GM21390 (cell line): Measurements from ENCODE around the gene GOLGA7B.

ENCODE experiments used
- ATAC-seq: cut with Tn5 transposase; IDR thresholded peaks from one replicate; pipeline ENCODE4 v1.9.1; 2021; ENCODE audit not compliant: unreplicated experiment

The GOLGA7B gene

GRCh38 chr10:97866524-97867219 lies 17.0 kb downstream of the GOLGA7B start:
- no peak for ATAC-seq

GRCh38 chr10:97867220-97867800 lies 17.7 kb downstream of the GOLGA7B start:
- ATAC-seq = no peak

- ATAC-seq = no peak
Measured at GRCh38 chr10:97868134-97868685, 18.6 kb downstream of the GOLGA7B start.

GRCh38 chr10:97869091-97870042 lies 19.7 kb downstream of the GOLGA7B start:
- ATAC-seq = peak; percentile 99

GRCh38 chr10:97870990-97871389 lies 21.3 kb downstream of the GOLGA7B start:
- no peak for ATAC-seq

GRCh38 chr10:97873569-97873968 lies 23.9 kb downstream of the GOLGA7B start:
- no peak for ATAC-seq

DNA sequence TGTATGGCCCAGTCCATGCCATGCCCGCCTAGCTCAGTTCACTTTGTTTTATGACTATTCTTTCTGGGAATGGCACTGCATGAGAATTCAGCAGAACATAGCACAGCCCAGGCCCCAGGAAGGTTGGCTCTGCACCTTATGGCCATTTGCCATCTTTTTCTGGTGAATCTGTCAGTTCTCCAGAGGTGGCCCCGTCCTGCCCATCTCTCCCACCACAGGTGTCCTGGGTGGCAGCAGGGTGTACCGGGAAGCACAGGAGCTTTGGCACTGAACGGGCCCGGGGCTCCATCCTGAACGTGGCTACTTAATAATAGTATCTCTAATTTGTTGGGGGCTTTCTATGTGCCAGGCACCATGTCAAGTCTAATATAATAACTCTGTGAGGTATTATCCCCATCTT lies 24.7 kb downstream of the GOLGA7B start:
- ATAC-seq = no peak

DNA sequence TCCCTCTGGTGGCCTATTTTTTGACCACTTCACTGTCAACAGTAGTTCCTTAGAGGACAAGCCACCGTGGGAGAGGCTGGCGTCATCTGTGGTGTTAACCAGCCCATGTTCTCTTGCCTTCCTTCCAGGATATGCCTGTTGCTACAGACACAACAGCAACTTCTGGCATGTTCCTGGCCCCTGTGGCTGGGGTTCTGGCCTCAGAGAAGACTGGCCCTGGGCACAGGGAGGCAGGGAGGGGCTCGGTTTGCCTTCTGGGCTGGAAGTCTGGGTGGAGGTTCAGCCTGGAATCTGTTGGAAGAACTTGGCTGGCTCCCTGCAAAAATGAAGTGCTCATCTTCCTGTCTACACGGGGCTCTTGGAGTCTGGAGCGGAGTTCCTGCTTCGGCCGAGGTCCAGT lies 25.7 kb downstream of the GOLGA7B start:
- ATAC-seq = no peak

DNA sequence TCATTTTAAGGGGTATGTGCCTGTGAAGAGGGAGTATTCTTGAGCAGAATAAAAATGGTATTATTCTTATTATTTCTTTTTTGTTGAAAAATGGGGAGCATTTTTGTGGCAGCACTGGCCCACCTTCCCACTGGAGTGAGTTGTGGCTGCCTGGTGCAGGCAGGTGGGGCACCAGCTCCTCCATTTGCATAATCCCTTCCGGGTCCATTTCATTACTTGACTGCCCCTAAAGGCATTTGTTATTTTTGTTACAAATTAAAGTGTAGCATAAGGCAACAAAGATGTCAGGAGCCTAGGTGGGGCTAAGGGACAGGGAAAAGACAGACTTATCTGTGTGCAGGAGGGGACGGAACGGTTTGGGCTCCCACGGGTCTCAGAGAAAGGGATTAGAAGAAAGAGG lies 26.8 kb downstream of the GOLGA7B start:
- ATAC-seq = no peak

DNA sequence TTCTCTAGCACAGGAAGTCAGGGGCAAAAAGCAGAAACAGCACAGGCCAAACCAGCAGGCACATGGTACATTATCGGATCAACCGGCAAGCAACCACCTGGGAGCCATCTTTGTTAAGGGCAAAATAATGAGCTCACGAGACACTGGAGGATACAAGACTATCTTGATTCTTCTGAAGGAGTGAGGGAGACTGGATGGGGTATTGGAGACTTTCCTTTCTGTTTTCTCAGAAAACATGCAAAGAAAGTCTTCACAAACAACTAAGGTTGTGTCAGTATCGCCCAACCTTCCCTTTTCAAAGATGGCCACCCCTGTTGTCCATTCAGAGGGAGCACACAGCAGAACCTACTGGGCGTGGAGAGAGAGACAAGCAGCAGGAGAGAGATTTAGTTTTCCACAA lies 29.6 kb downstream of the GOLGA7B start:
- no peak for ATAC-seq

DNA sequence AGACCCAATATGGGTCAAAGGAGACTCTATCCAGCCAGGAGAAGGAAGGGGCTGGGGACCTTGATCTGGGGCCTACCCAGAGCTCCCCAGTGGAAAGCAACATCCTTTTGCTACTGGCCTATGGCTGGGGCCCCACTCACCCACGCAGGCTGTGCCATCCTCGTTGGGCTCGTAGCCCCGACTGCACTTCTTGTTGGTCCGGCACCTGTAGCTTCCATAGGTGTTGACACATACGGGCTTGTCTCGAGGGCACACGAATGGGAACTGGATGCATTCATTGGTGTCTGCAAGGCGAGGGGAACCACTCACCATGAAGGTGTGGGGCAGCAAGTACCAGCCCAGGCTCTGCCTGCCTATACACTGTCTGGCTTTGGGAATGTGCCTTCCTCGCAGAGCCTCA lies 30.5 kb downstream of the GOLGA7B start:
- ATAC-seq = no peak

GRCh38 chr10:97882142-97883091 lies 32.8 kb downstream of the GOLGA7B start:
- ATAC-seq = no peak

DNA sequence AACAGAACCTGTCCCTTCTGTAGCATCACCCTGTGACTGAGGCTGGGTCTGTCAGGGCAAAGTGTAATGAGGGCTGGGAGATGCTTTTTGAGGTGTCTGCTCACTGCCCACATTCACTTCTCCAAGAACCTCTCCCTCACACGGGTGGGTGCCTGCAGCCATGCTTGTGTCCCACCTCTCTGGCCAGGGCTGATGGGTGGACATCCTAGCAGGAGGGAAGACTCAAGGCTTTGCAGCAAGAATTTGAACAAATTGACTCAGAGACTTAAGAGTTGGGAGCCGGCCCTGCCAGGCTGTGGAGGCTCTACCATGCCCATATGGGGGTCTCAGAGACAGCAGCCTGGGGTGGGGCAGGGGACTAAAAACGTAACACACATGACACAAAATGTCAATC lies 33.4 kb downstream of the GOLGA7B start:
- no peak for ATAC-seq

DNA sequence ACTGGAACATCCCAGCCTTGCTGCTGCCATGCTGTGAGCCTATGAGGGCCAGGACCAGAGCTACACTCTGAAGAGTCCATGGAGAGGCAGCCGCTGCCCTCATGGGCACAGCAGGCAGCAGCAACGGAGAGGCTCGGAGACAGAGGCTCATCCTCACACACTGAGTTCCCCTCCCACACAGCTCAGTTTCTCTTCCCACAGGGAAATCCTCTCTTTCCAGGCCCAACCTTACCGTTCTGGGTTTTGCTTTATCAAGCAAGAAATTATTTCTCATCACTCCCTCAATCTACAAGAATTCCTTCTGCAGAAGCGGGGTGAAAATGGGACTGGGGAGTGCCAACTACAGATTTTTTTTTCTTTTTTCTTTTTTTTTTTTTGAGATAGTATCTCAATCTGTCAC lies 36.6 kb downstream of the GOLGA7B start:
- no peak for ATAC-seq

- ATAC-seq = no peak
Measured at GRCh38 chr10:97887399-97887798, 37.8 kb downstream of the GOLGA7B start.

DNA sequence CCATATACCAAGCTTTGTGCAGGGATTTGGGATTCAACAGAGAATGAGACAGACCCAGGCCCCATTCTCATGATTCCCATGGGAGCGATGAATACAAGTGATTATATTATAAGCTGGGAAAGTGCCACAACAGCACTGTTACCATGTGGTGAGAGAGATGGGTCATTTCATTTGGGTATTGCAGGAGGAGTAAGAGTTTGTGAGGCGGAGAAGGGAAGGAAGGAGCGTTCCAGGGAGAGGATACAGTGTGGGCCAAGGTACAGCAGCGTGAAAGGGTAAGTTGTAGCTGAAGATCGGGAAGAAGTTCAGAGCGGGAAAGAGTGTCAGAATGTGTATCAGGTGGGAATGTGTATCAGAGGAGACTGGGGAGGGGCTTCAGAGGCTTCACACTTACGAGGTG lies 38.5 kb downstream of the GOLGA7B start:
- no peak for ATAC-seq

DNA sequence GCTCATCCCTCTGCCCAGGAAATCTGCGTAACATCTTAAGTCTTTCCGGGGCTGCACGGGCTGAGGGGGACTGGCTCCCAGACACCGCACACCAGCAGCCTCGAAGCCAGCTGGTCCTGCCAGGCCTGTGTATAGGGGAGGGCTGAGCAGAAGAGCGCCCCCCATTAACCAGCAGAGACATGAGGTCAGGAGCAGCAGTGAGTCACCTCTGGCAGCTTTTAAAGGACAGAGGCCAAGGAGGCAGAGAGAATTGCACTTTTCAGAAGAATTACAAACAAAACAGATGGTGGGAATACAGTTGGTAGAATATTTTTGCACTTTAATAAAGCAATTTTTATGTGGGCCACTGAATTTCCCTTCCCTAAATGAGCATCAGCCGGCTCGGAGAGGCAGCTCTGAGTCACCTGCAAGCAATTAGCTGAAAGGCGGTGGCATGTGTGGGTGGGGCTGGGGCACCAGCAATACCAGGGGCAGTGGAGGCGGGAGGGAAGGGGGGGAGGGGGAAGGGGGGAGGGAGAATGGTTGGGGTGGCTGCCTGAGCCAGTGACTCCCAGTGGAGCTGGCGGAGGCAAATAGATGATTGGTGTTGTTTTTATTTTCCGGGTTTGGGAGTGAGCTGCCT lies 39.1 kb downstream of the GOLGA7B start:
- no peak for ATAC-seq

- ATAC-seq = no peak
Measured at GRCh38 chr10:97889461-97890265, 40.0 kb downstream of the GOLGA7B start.

GRCh38 chr10:97891497-97892167 lies 42.0 kb downstream of the GOLGA7B start:
- ATAC-seq = no peak
